HepG2 (cell line): ENCODE measurements around the gene UTP3. TPM values are rescaled to one million over a fixed set of nuclear protein-coding genes. Genes with fewer than 3 reads are reported as not detected.

Source experiments
- NR2C2 ChIP-seq: sonication (generic); formaldehyde crosslinking; IDR thresholded peaks from 2 replicates; pipeline ENCODE4 v1.4.0; 2020; ENCODE audit warnings: missing genetic modification reagents, mild to moderate bottlenecking, moderate library complexity, borderline replicate concordance
- RERE ChIP-seq: IDR thresholded peaks from 2 replicates; pipeline ENCODE4 v1.6.1; 2016; ENCODE audit warnings: low read depth, missing genetic modification reagents, missing compliant biosample characterization
- ZNF253 ChIP-seq: sonication (generic); formaldehyde crosslinking; IDR thresholded peaks from 2 replicates; pipeline ENCODE4 v1.8.0; 2022; ENCODE audit warnings: mild to moderate bottlenecking, missing genetic modification reagents, borderline replicate concordance
- ZNF281 ChIP-seq: sonication (generic); formaldehyde crosslinking; IDR thresholded peaks from 2 replicates; pipeline ENCODE4 v1.4.0; 2020; ENCODE audit warnings: missing genetic modification reagents, borderline replicate concordance
- ZNF407 ChIP-seq: sonication (generic); formaldehyde crosslinking; IDR thresholded peaks from one replicate; pipeline ENCODE4 v1.5.1; 2020; ENCODE audit warnings: mild to moderate bottlenecking, missing genetic modification reagents; ENCODE audit errors: not compliant biosample characterization
- ZNF432 ChIP-seq: sonication (generic); formaldehyde crosslinking; IDR thresholded peaks from 2 replicates; pipeline ENCODE4 v1.5.0; 2020; ENCODE audit warnings: missing genetic modification reagents, mild to moderate bottlenecking, borderline replicate concordance
- ZNF496 ChIP-seq: sonication (generic); formaldehyde crosslinking; IDR thresholded peaks from 2 replicates; pipeline ENCODE4 v1.8.1; 2023; ENCODE audit warnings: mild to moderate bottlenecking, moderate library complexity, missing genetic modification reagents; ENCODE audit not compliant: insufficient replicate concordance
- polyA plus RNA-seq, 8 experiments: library from polyadenylated mRNA; depleted of rRNA in 3 of 8; stranded (reverse) in 7 of 8; unstranded in 1 of 8; fragments of >200 nt; fragmentation: Illumina TruSeq in 4 of 8; extraction: Trizol in 4 of 8; gene quantifications; 2 replicates each; pipeline versions ENCODE4 v1.2.1 to v1.2.3, GENCODE V29; 2011 to 2016; ENCODE audit warnings: low read depth in 4 of 8, missing spikeins in 1 of 8, mixed read lengths in 1 of 8; ENCODE audit not compliant: insufficient read depth in 1 of 8
- total RNA-seq, 5 experiments: library from RNA; depleted of rRNA; stranded (reverse); fragments of >200 nt; fragmentation: Illumina TruSeq; extraction: Trizol; gene quantifications; 2 replicates each; pipeline ENCODE4 v1.2.3, GENCODE V29; 2016; ENCODE audit warnings: low read depth in 1 of 5

UTP3 gene
- total and polyA plus RNA-seq, 2 of the 13 experiments (the other 11 are each of a cell fraction or from before 2014, with no cell fraction given) = 6.9 to 19.5 TPM

GRCh38 chr4:70705183-70706043 is 17.1 kb downstream of the UTP3 start (continued):
- TF ChIP-seq ZNF407 (peak; percentile 65), RERE (CRISPR knock-in tag) (no peak), ZNF281 (no peak), ZNF496 (CRISPR knock-in tag) (no peak), ZNF432 (no peak), NR2C2 (CRISPR knock-in tag) (peak; percentile 2; the same call in 1 of the 2 replicates), ZNF253 (CRISPR knock-in tag) (no peak)
